Kidney (tissue), 14 donors: ENCODE results near the gene PIGX. TPM values are rescaled to one million over a fixed set of nuclear protein-coding genes. Genes with fewer than 3 reads are reported as not detected.

ENCODE experiments used
- DNase-seq, 5 donors: peaks; one replicate each; pipeline ENCODE4 v3.0.0-alpha.2; 2013 to 2020
- FAIRE-seq: peaks from 2 replicates; lab custom pipeline; 2012; peaks lifted over from hg19 to GRCh38; lab: Jason Lieb, UNC
- H3K27ac ChIP-seq, 2 donors: one replicate each; pipeline ENCODE4 v1.7.0; 2013; ENCODE audit warnings: low read depth in 2 of 2, low read length in 2 of 2, inconsistent platforms in 1 of 2
- H3K27me3 ChIP-seq: one replicate; pipeline ENCODE4 v1.7.1; 2013; ENCODE audit warnings: low read length, inconsistent platforms; ENCODE audit not compliant: control insufficient read depth, insufficient read depth
- H3K36me3 ChIP-seq, 3 donors: one replicate each; pipeline versions ENCODE4 v1.7.0 to v1.7.1; 2013; ENCODE audit warnings: low read length in 3 of 3, control low read depth in 1 of 3, inconsistent platforms in 1 of 3; ENCODE audit not compliant: insufficient read depth in 3 of 3, control insufficient read depth in 2 of 3
- H3K4me1 ChIP-seq, 3 donors: one replicate each; pipeline versions ENCODE4 v1.7.0 to v1.7.1; 2013; ENCODE audit warnings: low read length in 3 of 3, inconsistent platforms in 1 of 3, low read depth in 1 of 3; ENCODE audit not compliant: control insufficient read depth in 2 of 3, insufficient read depth in 2 of 3
- H3K4me3 ChIP-seq, 3 donors: one replicate each; pipeline versions ENCODE4 v1.7.0 to v1.8.1; 2013; ENCODE audit warnings: low read length in 3 of 3, control low read depth in 1 of 3, inconsistent platforms in 1 of 3
- H3K9ac ChIP-seq, 3 donors: one replicate each; pipeline versions ENCODE4 v1.7.0 to v1.7.1; 2013; ENCODE audit warnings: low read length in 3 of 3, control low read depth in 1 of 3, inconsistent platforms in 1 of 3
- H3K9me3 ChIP-seq, 3 donors: one replicate each; pipeline versions ENCODE4 v1.7.0 to v1.7.1; 2013; ENCODE audit warnings: low read length in 3 of 3, control low read depth in 1 of 3, inconsistent platforms in 1 of 3; ENCODE audit not compliant: control insufficient read depth in 2 of 3, insufficient read depth in 1 of 3
- intact Hi-C: fragments of 100-400 bp; cut with DNase I; formaldehyde crosslinking; loops from one replicate; pipeline ENCODE4 v1.11.1; 2022
- polyA plus RNA-seq: library from polyadenylated mRNA; stranded (reverse); fragments of 350-450 nt; fragmentation: Illumina TruSeq; extraction: RNeasy Lipid Tissue Mini Kit (QIAGEN cat#74804); gene quantifications from one replicate; pipeline ENCODE4 v1.2.3, GENCODE V29; 2014; ENCODE audit warnings: low read depth, low replicate concordance; ENCODE audit not compliant: insufficient read depth
- total RNA-seq: library from RNA; stranded (reverse); fragmentation: NEBNext Ultra II Directional; extraction: Animal tissue kit (Norgen Biotek cat#: 25700); gene quantifications from one replicate; pipeline ENCODE4 v1.2.1, GENCODE V29; 2021
- TF ChIP-seq, protein P1 (sequence below): IDR thresholded peaks from 3 replicates; pipeline ENCODE4 v1.5.1; 2012; ENCODE audit warnings: mild to moderate bottlenecking, moderate library complexity, borderline replicate concordance; ENCODE audit not compliant: insufficient read depth; ENCODE audit errors: extremely low read depth
- donor health status: control.
- donor health status: control.
- donor health status: control.
- donor health status: control.
- donor health status: control.
- donor health status: DM: yes; HTN: yes; CAD: no.
- donor health status: Normal renal cell carcinoma (clear cell type).

PIGX gene
- total and polyA plus RNA-seq, 2 donors from 2014 or later: 15.7 to 19.6 TPM

DNA sequence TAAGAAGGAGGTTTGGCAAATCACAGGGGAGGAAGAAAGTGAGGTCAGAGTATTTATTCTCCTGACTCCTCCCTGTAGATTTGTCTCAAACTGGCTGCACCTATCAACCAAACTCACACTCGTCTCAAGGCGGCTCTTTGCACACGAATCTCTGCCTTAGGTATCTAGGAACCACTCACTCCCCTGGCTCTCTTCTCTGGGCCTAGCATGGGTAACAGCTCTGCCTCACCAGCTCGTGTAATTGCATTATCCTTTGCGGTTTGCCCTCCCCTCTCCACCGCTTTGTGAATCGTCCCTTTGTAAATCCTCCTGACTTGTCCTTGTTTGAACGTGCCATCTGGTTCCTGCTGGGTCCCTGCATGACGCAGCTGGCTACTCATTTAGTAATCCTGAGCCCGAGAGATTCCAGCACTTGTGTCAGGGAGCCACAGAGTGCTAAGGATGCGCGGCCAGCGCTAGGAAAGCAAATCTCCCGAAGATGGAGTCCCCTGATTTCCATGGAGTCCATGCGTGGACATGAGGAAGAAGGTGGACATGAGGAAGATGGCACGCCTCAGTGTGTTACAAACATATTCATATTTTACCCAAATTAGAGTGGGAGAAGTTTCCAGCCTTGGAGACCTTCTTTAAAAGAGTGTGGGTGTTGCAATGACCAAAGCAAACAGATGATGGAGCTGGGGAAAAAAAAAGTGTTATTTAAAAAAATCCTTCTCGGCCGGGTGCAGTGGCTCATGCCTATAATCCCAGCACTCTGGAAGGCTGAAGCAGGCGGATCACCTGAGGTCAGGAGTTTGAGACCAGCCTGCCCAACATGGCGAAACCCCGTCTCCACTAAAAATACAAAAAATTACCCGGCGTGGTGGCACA is 45.9 kb upstream of the PIGX start:
- DNase-seq (peak in 2 of 5 donors; percentile 21), FAIRE-seq (no peak)
- Histone ChIP-seq H3K27ac (no peak overlapping the region), H3K36me3 (no peaks in the 10 kb centered on the region), H3K9me3 (no peaks in the 10 kb centered on the region), H3K27me3 (no peaks in the 10 kb centered on the region), H3K4me3 (no peak overlapping the region), H3K4me1 (no peaks in the 10 kb centered on the region), H3K9ac (no peak overlapping the region)
- TF ChIP-seq, protein P1, sequence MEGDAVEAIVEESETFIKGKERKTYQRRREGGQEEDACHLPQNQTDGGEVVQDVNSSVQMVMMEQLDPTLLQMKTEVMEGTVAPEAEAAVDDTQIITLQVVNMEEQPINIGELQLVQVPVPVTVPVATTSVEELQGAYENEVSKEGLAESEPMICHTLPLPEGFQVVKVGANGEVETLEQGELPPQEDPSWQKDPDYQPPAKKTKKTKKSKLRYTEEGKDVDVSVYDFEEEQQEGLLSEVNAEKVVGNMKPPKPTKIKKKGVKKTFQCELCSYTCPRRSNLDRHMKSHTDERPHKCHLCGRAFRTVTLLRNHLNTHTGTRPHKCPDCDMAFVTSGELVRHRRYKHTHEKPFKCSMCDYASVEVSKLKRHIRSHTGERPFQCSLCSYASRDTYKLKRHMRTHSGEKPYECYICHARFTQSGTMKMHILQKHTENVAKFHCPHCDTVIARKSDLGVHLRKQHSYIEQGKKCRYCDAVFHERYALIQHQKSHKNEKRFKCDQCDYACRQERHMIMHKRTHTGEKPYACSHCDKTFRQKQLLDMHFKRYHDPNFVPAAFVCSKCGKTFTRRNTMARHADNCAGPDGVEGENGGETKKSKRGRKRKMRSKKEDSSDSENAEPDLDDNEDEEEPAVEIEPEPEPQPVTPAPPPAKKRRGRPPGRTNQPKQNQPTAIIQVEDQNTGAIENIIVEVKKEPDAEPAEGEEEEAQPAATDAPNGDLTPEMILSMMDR: no peak
- intact Hi-C loops: no loop called here

DNA sequence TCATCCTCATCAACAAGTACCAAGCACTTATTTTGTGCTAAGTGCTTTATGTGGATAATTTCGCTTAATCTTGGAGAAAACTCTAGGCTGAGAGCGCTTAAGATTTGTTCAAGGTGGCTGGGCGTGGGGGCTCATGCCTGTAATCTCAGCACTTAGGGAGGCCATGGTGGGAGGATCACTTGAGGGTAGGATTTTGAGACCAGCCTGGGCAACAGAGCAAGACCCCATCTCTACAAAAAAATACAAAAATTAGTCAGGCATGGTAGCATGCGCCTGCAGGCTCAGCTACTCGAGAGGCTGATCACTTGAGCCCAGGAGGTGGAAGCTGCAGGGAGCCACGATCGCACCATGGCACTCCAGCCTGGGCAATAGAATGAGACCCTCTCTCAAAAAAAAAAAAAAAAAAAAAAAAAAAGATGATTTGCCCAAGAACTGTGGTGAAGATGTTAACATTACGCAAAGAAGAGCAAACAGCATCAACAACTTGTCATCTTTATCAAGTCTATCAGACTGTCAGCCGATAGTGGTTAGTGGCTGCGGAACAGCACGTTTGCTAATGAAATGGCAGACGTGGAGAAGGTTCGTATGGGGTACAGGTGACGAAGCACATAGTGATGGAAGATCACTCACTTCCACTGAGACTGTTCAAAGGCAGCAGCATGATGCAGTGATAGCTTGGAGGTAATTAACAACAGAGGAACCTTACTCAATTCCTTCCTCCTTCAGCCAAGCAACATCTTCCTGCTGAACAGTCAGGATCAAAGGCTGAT is 44.9 kb upstream of the PIGX start:
- TF ChIP-seq, protein P1: no peak
- Histone ChIP-seq H3K4me3 (no peak overlapping the region), H3K27me3 (no peaks in the 10 kb centered on the region), H3K36me3 (no peaks in the 10 kb centered on the region), H3K27ac (no peak overlapping the region), H3K9me3 (no peaks in the 10 kb centered on the region), H3K4me1 (no peaks in the 10 kb centered on the region), H3K9ac (no peak overlapping the region)
- no peak for FAIRE-seq
- intact Hi-C loops: no loop called here
- peak in 1 of 5 donors; percentile 34 for DNase-seq

DNA sequence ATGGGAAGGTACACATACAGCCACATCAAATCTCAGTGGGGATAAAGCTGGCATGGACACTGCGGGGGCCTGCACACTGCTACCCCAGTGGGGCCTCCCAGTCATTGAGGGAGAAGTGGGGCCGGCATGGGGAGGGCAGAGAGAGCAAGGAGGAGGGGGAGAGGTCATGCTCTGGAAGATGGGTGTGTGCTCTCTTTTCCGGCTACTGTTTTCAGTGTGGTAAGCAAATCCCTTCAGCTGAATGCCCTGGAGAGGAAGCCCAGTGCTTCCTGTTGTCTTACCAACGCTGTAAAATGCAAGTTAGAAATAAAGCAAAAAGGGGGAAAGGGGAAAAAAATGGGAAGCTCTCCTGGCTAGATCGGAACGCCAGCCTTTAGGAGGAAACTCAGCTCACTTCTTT is 41.8 kb upstream of the PIGX start:
- no peaks in the 10 kb centered on the region for H3K9me3 ChIP-seq
- H3K9ac ChIP-seq: no peak overlapping the region
- intact Hi-C loops: no loop called here
- FAIRE-seq (no peak), DNase-seq (peak in 1 of 5 donors; percentile 49)
- no peaks in the 10 kb centered on the region for H3K27me3 ChIP-seq
- peak overlapping the region in 1 of 2 donors; percentile 36 for H3K27ac ChIP-seq
- H3K36me3 ChIP-seq: no peaks in the 10 kb centered on the region
- TF ChIP-seq, protein P1: no peak
- H3K4me1 ChIP-seq: no peaks in the 10 kb centered on the region
- H3K4me3 ChIP-seq: no peak overlapping the region
